HepG2 (cell line): ENCODE results near the gene DDAH1. TPM values are rescaled to one million over a fixed set of nuclear protein-coding genes. Genes with fewer than 3 reads are reported as not detected.

Experiments used
- ATF6 ChIP-seq: sonication (generic); formaldehyde crosslinking; conservative IDR thresholded peaks from 2 replicates; pipeline ENCODE4 v1.4.0; 2020; ENCODE audit warnings: missing genetic modification reagents
- DZIP1 ChIP-seq: sonication (generic); formaldehyde crosslinking; IDR thresholded peaks from 2 replicates; pipeline ENCODE4 v1.5.0; 2020; ENCODE audit warnings: mild to moderate bottlenecking, missing genetic modification reagents
- E2F2 ChIP-seq: sonication (generic); formaldehyde crosslinking; IDR thresholded peaks from 2 replicates; pipeline ENCODE4 v1.4.0; 2020; ENCODE audit warnings: missing genetic modification reagents, borderline replicate concordance
- FOXP1 ChIP-seq, 2 experiments: fragments of 450-650 bp in 1 of 2; IDR thresholded peaks; 2 replicates each; pipeline ENCODE4 v1.6.1; 2017 to 2018; ENCODE audit warnings: antibody characterized with exemption in 1 of 2
- HNF4A ChIP-seq: sonication (generic); formaldehyde crosslinking; IDR thresholded peaks from 2 replicates; pipeline ENCODE4 v1.4.0; 2020; ENCODE audit warnings: missing genetic modification reagents
- MED8 ChIP-seq: sonication (generic); formaldehyde crosslinking; IDR thresholded peaks from 2 replicates; pipeline ENCODE4 v1.8.1; 2023; ENCODE audit warnings: mild to moderate bottlenecking, missing genetic modification reagents; ENCODE audit not compliant: insufficient replicate concordance
- MLLT10 ChIP-seq: sonication (generic); formaldehyde crosslinking; IDR thresholded peaks from 2 replicates; pipeline ENCODE4 v1.4.0; 2020; ENCODE audit warnings: missing genetic modification reagents
- NCOA2 ChIP-seq: sonication (generic); formaldehyde crosslinking; IDR thresholded peaks from 2 replicates; pipeline ENCODE4 v1.8.0; 2022; ENCODE audit warnings: inconsistent platforms
- PRDM15 ChIP-seq: sonication (generic); formaldehyde crosslinking; IDR thresholded peaks from 2 replicates; pipeline ENCODE4 v1.4.0; 2020; ENCODE audit warnings: missing genetic modification reagents
- TRAFD1 ChIP-seq: sonication (generic); formaldehyde crosslinking; IDR thresholded peaks from 2 replicates; pipeline ENCODE4 v1.5.1; 2020; ENCODE audit warnings: missing genetic modification reagents, mild to moderate bottlenecking, borderline replicate concordance
- ZBTB3 ChIP-seq: sonication (generic); formaldehyde crosslinking; IDR thresholded peaks from 2 replicates; pipeline ENCODE4 v1.4.0; 2020; ENCODE audit warnings: low read depth, mild to moderate bottlenecking, moderate library complexity, missing genetic modification reagents, borderline replicate concordance
- ZNF274 ChIP-seq: sonication (generic); formaldehyde crosslinking; IDR thresholded peaks from 2 replicates; pipeline ENCODE4 v1.5.1; 2020; ENCODE audit warnings: mild to moderate bottlenecking, missing genetic modification reagents
- ZNF644 ChIP-seq: IDR thresholded peaks from 2 replicates; pipeline ENCODE4 v1.6.1; 2016; ENCODE audit warnings: low read depth
- ZUFSP ChIP-seq: sonication (generic); formaldehyde crosslinking; IDR thresholded peaks from 2 replicates; pipeline ENCODE4 v1.9.0; 2021; ENCODE audit warnings: missing genetic modification reagents, mild to moderate bottlenecking, borderline replicate concordance
- polyA plus RNA-seq, 8 experiments: library from polyadenylated mRNA; depleted of rRNA in 3 of 8; stranded (reverse) in 7 of 8; unstranded in 1 of 8; fragments of >200 nt; fragmentation: Illumina TruSeq in 4 of 8; extraction: Trizol in 4 of 8; gene quantifications; 2 replicates each; pipeline versions ENCODE4 v1.2.1 to v1.2.3, GENCODE V29; 2011 to 2016; ENCODE audit warnings: low read depth in 4 of 8, missing spikeins in 1 of 8, mixed read lengths in 1 of 8; ENCODE audit not compliant: insufficient read depth in 1 of 8
- total RNA-seq, 5 experiments: library from RNA; depleted of rRNA; stranded (reverse); fragments of >200 nt; fragmentation: Illumina TruSeq; extraction: Trizol; gene quantifications; 2 replicates each; pipeline ENCODE4 v1.2.3, GENCODE V29; 2016; ENCODE audit warnings: low read depth in 1 of 5

The DDAH1 gene
- total and polyA plus RNA-seq, 2 of the 13 experiments (the other 11 are each of a cell fraction or from before 2014, with no cell fraction given): 39.7 to 64.4 TPM

GRCh38 chr1:85307987-85308832 is 156.7 kb downstream of the DDAH1 start (continued):
- TF ChIP-seq TRAFD1 (CRISPR knock-in tag) (no peak), NCOA2 (CRISPR knock-in tag) (no peak), ZBTB3 (no peak), ZNF644 (no peak), MED8 (CRISPR knock-in tag) (no peak), HNF4A (0 out of 2 replicates have a peak, but pooled peaks have one; percentile 4), E2F2 (CRISPR knock-in tag) (no peak), ZNF274 (CRISPR knock-in tag) (no peak), DZIP1 (CRISPR knock-in tag) (no peak), MLLT10 (CRISPR knock-in tag) (no peak), ZUFSP (no peak), FOXP1 (IDR thresholded peaks at IDR 0.05) (no peak), FOXP1 (CRISPR knock-in tag; IDR thresholded peaks at IDR 0.05) (no peak), ATF6 (CRISPR knock-in tag) (no peak), PRDM15 (CRISPR knock-in tag) (peak; percentile 31; the same call in 1 of the 2 replicates)
